ENCODE results near the gene POMT2.

DNA sequence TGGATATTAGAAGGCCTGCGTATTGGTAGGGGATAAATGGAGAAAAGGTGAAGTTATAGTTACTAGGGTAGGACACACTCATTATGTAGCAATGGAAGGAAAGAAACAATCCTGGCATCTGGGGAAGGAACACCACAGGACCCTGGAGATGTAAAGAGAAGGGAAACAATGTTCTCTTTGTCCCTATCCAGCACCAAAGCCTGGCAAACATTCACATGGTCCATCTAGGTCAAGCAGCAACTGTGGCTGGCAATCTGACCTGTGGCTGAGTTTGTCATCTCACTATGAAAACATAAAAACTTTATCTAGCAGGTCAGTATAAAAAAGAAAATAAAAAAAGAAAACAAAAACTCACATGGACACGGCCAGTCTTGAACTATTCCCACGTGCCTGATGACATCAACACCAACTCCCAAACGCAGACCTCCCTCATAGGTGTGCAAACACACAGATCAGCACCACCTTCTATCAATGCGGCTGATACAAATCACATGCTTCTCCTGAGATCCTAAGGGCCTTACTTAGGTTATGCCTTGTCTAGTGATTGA lies 2.6 kb downstream of the POMT2 start:
- TF ChIP-seq POLR2A (IDR thresholded peaks at IDR 0.05) = no peak
- TF ChIP-seq, protein P1, sequence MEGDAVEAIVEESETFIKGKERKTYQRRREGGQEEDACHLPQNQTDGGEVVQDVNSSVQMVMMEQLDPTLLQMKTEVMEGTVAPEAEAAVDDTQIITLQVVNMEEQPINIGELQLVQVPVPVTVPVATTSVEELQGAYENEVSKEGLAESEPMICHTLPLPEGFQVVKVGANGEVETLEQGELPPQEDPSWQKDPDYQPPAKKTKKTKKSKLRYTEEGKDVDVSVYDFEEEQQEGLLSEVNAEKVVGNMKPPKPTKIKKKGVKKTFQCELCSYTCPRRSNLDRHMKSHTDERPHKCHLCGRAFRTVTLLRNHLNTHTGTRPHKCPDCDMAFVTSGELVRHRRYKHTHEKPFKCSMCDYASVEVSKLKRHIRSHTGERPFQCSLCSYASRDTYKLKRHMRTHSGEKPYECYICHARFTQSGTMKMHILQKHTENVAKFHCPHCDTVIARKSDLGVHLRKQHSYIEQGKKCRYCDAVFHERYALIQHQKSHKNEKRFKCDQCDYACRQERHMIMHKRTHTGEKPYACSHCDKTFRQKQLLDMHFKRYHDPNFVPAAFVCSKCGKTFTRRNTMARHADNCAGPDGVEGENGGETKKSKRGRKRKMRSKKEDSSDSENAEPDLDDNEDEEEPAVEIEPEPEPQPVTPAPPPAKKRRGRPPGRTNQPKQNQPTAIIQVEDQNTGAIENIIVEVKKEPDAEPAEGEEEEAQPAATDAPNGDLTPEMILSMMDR (IDR thresholded peaks at IDR 0.05) = no peak

All from heart left ventricle (tissue), 13 donors.